Activated T-cell treated with anti-CD3 and anti-CD28 coated beads for 4 hours (primary cell): ENCODE data around the gene SLC66A2.
"Not testable (repeated sequence)": the region's sequence is repeated elsewhere in the genome, so short reads cannot be mapped to it uniquely, and the experiment has no call there.

Experiments
- DNase-seq: peaks from one replicate; pipeline ENCODE4 v3.0.0-alpha.2; 2020

Gene SLC66A2

DNA sequence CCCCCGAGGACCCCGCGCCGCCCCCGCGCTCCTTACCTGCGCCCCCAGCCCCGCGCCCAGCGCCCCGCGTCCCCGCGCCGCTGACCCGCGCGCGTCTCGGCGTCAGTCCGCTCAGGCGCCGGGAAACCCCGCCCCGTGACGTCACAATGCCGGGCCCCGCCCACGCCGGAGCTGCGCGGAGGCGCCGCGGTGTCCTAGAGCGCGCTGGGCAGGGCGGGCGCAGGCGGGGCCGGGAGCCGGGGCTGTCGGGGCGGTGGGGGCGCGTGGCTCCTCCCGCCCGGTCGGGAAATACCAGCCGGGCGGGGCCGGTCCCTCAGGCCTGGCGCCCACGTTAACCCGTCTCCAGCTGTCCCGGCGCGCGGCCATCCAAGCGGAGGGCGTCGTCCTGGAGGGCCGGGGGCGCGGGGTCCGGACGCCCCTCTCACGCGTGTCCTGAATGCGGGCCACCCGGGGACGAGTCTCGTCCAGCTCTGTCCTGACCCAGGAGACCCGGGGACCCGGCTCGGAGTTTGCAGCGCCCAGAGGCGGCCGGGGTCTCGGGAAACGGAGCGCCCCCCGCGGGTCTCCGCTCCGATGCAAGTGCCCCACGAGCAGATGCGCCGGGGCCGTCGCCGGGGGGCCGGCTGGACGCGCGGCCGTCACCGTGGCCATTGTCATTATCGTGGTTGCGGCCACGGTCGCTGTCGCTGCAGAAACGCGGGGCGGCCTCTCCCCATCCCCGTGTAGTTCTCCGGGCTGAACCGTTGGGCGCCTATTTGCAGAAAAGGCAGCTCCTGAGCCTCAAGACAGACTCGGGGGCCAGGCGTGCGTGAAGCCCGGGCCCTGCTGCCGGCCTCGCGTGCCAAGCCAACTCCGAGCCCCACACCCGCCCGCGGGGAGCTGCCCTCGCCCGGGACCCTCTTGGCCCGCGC, at the start of gene SLC66A2:
SLC66A2 (minus strand) TSS at position 109 of the 911 bp plus-strand sequence. CDS start 727 bp downstream, outside the sequence.
- DNase-seq, result peak; percentile 94

DNA sequence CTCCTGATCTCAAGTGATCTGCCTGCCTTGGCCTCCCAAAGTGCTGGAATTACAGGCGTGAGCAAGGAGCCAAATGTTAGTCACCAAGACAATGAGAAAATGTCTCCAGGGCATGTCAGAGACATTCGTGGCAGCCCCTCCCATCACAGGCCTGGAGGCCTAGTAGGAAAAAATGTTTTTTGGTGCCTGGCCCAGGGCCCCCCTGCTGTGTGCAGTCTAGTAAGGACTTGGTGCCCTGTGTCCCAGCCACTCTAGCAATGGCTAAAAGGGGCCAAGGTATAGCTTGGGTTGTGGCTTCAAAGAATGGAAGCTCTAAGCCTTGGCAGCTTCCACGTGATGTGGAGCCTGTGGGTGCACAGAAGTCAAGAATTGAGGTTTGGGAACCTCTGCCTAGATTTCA, 49.4 kb upstream of the SLC66A2 start:
- no peak for DNase-seq

DNA sequence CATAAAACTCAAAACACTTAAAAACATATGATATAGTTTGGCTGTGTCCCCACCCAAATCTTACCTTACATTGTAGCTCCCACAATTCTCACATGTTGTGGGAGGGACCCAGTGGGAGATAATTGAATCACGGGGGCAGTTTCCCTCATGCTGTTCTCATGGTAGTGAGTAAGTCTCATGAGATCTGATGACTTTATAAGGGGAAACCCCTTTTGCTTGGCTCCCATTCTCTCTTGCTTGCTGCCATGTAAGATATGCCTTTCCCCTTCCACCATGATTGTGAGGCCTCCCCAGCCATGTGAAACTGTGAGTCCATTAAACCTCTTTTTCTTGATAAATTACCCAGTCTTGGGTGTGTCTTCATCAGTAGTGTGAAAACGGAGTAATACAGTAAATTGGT, 48.2 kb upstream of the SLC66A2 start:
- not testable (repeated sequence) for DNase-seq

DNA sequence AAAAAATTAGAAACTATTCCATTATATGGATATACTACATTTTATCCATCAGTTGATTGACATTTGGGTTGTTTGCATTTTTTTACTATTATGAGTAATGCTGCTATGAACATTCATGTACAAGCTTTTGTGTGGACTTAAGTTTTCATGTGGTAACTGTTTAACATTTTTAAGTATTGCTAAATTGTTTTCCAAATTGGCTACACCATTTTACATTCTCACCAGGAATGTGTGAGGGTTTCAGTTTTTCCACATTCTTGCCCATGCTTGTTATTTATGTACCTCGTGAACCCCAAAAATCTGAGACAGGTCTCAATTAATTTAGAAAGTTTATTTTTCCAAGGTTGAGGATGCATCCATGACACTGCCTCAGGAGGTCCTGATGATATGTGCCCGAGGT, 40.0 kb upstream of the SLC66A2 start:
- DNase-seq, result no peak

DNA sequence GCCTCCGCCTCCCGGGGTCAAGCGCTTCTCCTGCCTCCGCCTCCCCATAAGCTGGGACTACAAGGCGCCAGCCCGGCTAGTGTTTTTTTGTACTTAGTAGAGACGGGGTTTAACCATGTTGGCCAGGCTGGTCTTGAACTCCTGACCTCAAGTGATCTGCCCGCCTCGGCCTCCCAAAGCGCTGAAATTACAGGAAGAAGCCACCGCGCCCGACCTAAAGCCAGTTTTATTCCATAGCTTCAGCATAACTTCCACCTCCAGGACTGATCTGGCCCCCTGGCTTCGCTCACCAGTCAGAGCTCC, 37.7 kb upstream of the SLC66A2 start:
- DNase-seq, result no peak

DNA sequence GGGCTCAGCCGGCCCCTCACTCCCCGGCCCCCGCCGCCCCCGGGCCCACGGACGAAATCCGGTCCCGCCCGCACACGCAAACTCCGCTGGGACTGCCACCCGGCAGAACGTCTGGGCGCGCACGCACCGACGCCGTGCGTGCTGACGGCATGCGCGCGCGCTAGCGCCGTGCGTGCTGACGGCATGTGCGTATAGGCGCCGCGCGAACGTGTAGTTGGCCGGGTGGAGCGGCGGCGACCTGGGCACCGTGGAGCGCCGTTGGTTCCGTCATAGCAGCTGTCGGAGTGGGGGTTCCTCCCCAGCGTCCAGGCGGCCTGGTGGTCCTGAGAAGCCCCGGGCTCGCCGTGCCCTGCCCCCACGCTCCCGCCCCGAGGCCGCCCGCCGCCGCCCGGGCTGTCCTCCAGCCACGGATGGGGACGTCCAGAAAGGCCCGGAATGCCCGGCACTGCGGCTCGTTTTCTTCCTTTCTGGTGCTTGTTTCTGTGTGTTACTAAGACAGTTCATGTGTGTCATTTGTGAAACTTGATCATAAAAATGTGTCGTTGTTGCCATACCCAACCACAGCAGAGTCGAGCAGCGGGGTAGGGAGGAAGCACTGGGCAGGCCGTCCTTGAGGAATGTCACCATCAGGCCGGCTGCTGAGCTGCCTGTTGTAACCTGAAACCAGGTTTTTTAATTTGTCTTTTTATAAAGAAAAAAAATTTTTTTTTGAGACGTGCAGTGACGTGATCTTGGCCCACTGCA, 37.2 kb upstream of the SLC66A2 start, which contains the start of gene TXNL4A:
TXNL4A (minus strand) TSS at position 113 of the 744 bp plus-strand sequence. CDS start 171 bp downstream, outside the sequence.
- DNase-seq, result peak; percentile 75

DNA sequence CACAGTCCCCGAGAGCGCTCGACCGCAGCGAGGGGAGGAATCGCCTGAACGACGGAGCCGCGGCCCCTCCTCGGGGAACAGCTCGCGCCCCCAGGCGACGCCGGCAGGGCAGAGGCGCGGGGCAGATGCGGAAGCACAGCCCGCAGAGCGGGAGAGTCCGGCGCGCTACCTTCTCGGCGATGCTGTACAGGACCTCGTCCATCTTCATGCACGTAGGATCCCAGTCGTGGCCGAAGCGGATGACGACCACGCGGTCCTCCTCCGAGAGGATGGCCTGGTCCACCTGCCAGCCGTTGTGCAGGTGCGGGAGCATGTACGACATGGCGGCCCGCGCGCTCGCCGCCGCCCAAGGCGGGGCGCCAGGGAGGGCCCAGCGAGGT, 36.6 kb upstream of the SLC66A2 start:
- DNase-seq, result peak; percentile 36

DNA sequence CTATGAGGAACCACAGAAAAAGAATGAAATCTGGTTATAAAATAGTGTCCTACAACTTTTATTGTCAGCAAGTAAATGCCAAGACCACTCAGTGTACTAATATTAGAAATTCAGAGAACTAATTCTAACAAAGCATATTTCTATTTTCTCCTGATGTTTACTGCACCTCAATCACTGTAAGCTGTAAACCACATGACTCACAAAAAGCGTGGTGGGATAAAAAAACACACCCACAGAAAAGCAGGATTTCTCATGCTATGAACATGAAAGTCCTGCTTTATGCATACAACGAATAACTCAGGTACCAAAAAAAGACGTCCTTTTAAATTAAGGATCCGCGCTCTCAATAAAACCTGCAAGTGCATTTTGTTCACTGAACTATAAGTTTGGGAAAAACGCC, 36.1 kb upstream of the SLC66A2 start:
- DNase-seq, result no peak

DNA sequence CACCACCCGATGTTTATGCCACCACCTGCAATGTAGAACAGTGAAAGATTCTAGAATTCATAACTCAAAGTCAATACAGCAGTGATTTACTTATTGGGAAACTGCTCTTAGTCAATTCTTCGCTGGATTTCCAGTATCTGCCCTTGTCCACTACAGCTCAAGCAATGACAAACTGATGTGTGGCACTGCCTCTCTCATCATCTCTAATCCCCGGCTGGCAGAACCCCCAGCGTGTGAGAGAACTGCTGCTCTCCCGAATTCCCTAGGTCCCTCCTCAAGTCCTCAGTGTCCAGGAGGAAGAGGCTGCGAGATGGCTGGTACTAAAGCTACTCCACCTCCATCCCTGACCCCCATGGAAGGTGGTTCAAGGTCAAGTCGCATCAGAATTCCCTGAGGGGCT, 35.3 kb upstream of the SLC66A2 start:
- DNase-seq, result no peak

DNA sequence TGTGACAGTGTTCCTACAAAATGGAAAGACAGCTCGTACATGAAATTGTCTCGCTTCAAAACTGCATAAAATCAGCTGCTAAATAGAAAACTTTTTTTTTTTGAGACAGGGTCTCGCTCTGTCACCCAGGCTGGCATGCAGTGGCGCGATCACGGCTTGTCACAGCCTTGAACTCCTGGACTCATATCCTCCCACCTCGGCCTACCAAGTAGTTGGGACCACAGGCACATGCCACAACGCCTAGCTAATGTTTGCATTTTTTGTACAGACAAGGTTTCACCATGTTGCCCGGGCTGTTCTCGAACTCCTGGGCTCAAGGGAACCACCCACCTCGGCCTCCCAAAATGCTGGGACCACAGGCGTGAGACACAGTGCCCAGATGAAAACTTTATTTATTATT, 33.7 kb upstream of the SLC66A2 start:
- no peak for DNase-seq

DNA sequence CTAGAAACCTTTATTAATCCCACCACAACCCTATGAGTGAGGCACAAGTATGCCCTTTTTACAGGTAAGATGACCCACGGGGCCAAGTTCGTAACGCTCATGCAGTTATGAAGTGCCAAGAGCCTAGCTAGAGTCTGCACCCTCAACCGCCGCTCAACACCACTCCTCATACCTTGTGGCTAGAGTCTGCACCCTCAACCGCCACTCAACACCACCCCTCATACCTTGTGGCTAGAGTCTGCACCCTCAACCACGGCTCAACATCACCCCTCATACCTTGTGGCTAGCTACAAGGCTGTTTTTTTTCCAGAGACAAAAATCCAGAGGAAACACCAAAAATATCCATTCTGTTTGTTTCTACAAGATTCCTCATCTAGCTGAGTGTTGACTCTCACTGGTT, 32.3 kb upstream of the SLC66A2 start:
- no peak for DNase-seq

DNA sequence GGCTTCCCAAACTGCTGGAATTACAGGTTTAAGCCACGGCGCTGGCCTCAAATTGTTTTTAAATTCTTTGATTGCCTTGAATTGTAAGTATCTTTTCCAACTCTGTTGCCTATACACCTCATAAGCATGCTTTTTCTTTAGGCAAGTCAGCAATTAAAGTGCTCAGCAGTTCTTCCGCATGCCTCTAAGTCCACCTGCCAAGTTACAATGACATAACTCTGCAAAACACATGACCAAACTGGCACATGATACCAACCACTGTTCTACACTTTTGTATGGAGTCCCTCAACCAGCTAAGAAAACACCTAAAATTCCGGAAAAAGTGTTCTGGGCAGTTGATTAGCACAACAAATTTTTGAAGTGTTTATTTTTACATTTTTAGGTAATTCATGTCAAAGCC, 31.8 kb upstream of the SLC66A2 start:
- no peak for DNase-seq

DNA sequence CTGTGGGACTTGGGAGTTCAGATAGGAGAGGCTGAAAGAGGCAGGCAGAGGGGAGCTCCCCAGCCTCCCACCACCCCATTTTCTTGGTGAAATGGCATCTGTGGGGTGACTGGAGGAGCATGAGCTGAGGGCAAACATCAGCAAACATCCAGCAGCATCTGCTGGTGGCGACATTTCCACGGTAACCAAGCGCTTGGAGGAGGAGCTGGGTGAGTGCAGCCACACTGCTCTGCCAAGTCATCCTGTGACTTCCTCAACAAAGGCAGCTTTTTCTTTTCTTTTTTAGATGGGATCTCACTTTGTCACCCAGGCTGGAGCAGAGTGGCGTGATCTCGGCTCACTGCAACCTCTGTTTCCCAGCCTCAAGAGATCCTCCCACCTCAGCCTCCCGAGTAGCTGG, 31.3 kb upstream of the SLC66A2 start:
- DNase-seq, result no peak

DNA sequence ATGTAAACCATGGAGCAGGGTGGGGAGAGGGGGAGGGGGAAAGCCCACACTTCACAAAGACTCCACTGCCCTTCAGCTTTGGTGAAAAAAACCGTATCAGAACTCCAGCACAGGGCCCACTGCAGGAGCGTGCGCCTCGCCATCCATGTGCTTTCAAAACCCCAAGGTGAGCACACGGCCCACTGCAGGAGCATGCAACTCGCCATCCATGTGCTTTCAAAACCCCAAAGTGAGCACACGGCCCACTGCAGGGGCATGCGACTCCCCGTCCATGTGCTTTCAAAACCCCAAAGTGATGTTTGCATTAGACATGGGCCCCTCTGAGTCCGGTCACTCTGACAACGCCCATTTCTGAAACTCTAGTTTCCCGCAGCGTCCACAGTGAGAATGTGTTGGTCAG, 29.1 kb upstream of the SLC66A2 start:
- no peak for DNase-seq

DNA sequence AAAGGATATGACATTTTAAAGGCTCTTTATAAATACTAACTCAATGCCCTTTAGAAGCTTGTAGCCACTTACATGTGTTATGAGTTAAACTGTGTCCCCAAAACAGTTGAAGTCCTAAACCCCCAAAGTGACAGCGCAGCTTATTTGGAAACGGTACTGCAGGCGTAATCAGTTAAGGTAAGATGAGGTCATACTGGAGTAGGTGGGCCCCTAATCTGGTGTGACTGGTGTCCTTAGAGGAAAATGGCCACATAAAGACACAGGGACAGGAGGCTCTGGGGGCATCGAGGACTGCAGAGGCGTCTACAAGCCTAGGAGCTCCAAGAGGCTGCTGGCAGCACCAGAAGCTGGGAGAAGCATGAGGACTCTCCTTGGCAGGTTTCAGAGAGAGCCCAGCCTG, 28.4 kb upstream of the SLC66A2 start:
- no peak for DNase-seq

DNA sequence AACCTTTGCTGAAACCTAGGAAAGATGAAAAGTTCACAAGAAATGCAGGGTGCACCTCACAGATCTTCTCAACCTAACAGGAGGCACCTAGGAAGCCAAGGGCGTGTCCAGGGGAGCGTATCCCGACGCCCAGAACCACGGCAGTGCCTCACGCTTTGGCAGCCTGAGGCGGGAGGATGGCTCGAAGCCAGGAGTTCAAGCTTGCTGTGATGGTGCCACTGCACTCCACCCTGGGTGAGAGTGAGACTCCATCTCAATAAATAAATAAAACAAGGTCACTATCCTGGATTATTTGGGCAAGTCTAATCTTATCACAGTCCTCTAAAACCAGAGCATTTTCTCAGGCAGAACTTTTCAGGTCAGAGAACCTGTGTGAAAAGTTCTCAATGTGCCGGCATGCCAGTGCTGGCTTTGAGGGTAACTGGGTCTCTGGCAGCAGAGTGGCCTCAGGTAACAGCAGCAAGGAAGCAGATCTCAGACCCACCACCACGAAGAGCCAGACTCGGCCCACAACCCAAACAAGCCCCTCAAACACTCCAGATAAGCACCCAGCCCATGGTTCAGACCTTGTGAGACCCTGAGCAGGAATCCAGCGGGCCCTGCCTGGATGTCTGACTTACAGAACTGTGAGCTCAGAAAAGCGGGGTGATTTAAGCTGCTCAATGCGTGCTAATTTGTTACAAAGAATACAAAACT, 24.7 kb upstream of the SLC66A2 start:
- no peak for DNase-seq

DNA sequence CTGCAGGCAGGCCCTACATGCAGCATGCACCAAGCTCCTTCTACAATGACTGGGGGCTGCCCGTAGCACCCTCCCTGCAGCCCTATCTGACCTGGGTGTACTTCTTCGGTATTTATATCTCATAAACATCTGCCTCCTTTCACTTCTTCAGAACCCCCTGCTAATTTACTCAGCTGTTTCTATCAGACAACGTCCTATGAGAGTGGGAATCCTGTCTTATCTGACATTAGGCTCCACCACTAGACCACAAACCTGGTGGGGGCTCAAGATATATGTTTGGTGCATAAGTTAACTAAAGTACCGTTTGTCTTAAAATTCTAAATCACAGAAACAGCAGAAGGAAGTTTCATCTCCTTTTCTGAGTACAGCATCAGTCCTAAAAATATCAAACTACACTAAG, 23.6 kb upstream of the SLC66A2 start:
- no peak for DNase-seq

DNA sequence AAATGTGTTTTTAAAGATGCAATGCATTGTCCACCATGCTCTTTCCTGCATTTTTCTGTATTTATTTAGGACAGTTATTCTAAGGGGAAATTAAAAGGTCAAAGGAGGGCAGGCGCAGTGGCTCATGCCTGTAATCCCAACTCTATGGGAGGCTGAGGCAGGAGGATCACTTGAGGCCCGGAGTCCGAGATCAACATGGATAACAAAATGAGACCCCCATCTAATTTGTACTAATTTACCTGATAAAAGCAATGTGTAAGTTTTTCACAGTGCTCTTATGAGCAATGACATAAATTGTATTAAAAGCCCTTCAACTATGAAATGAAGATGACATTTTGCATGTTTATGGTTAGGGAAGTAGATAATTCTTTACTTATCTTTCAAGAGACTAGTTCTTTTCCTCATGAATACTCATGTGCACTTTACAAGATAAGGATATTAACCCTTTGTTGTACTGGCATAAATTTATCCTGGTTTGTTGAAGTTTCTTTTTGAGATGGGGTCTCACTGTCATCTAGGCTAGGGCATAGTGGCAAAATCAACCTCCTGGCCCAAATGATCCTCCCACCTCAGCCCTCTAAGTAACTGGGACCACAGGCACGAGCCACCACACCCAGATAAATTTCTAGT, 22.7 kb upstream of the SLC66A2 start:
- no peak for DNase-seq

DNA sequence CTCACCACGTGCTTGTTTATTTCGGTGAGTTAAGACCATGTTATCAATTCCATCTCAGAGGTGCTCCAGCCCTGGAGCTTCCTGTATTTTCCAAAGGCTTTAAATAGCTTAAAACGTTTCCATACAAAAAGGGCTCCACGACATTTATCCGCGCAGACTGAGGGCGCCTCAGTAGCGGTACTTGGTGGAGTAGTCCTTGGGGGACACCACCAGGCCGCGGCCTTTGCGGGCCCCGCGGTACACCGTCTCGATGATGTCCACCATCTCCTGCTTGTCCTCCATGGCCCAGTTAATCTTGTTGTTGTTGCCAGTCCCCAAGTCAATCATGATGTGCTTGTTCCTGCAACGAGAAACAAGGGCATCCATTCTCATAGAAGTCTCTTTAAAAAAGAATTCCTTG, 22.1 kb upstream of the SLC66A2 start:
- no peak for DNase-seq

DNA sequence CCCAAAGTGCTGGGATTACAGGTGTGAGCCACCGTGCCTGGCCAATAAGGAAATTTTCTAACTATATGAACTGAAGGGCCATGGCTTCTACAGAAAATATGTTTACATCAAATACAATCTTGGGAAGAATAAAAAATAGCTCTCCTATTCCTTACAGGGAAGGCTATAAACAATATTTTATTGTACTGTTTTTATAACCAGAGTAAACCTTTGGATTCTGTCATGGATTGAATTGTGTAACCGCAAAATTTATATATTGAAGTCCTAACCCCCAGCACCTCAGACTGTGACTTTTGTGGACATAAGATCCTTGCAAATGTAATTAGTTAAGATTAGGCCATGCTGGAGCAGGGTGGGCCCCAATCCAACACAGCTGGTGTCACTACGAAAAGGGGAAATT, 21.3 kb upstream of the SLC66A2 start:
- DNase-seq, result no peak

DNA sequence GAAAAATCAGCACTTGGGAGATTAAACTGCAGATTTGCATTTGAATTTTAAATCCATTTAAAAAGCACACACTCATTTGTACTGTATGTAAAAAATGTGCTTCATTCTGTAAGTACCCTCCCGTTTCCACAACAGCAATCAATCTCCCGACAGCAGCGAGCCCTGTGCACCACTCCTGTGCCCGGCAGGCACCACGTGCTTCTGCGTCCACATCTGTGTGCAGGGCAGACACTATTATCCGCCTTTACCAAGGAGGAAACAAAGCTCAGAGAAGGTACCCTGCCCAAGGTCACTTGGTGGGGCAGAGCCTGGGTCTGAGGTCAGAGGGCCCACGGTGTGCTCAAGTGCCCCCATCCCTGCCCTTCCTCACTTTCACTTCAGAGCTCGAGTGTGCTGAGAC, 20.5 kb upstream of the SLC66A2 start:
- DNase-seq, result no peak

DNA sequence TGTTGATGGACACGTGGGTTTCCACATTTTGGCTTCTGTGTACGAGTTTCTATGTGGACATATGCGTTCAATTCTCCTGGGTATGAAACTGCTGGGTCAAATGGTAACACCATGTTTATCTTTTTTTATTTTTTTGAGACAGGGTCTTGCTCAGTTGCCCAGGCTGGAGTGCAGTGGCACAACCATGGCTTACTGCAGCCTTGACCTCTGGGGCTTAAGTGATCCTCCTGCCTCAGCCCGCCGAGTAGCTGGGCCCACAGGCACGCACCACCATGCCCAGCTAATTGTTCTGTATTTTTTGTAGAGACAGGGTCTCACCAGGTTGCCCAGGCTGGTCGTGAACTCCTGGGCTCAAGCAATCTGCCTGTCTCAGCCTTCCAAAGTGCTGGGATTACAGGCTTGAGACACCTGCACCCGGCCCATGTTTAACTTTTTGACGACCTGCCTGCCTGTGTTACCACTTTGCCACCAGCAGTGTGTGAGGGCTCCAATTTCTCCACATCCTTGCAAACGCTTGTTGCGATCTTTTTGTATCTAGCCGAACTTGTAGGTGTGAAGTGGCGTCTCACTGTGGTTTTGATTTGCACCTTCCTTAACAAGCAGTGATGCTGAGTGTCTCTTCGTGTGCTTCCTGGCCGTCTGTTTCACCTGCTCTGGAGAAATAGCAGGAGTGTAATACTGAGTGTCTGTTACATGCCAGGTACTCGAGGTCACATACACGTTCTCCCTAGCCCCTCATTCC, 19.9 kb upstream of the SLC66A2 start:
- no peak for DNase-seq
